ENCODE measurements around the gene FCN1.

FCN1 gene

DNA sequence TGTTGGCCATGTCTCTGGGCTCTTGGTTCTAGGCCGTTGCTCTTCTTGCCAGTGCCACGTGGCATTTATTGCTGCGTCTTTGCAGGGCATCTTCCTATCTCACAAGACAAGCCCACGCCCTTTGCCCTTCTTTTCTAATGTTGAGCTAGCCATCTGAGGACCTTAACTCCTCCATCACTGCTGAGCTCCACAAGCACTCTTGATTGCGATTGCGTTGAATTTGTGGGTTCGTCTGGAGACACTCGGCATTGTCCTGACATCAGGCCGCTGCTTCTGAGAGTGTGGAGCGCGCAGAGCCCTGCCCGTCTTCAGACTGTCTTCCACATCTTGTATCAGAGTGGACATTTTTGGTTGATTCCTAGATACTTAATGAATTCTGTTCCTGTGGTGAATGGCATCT is 14.5 kb upstream of the FCN1 start:
- Histone ChIP-seq H3K4me3 (ENCODE audit: low read depth, low read length) (no peak overlapping the region), H3K27me3 (no peaks in the 10 kb centered on the region), H3K36me3 (no peaks in the 10 kb centered on the region), H3K4me1 (no peaks in the 10 kb centered on the region), H3K9me3 (no peaks in the 10 kb centered on the region)
- TF ChIP-seq, protein P1, sequence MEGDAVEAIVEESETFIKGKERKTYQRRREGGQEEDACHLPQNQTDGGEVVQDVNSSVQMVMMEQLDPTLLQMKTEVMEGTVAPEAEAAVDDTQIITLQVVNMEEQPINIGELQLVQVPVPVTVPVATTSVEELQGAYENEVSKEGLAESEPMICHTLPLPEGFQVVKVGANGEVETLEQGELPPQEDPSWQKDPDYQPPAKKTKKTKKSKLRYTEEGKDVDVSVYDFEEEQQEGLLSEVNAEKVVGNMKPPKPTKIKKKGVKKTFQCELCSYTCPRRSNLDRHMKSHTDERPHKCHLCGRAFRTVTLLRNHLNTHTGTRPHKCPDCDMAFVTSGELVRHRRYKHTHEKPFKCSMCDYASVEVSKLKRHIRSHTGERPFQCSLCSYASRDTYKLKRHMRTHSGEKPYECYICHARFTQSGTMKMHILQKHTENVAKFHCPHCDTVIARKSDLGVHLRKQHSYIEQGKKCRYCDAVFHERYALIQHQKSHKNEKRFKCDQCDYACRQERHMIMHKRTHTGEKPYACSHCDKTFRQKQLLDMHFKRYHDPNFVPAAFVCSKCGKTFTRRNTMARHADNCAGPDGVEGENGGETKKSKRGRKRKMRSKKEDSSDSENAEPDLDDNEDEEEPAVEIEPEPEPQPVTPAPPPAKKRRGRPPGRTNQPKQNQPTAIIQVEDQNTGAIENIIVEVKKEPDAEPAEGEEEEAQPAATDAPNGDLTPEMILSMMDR (IDR thresholded peaks at IDR 0.05; ENCODE audit: low read depth, low read length) = no peak
- DNase-seq = no peak

DNA sequence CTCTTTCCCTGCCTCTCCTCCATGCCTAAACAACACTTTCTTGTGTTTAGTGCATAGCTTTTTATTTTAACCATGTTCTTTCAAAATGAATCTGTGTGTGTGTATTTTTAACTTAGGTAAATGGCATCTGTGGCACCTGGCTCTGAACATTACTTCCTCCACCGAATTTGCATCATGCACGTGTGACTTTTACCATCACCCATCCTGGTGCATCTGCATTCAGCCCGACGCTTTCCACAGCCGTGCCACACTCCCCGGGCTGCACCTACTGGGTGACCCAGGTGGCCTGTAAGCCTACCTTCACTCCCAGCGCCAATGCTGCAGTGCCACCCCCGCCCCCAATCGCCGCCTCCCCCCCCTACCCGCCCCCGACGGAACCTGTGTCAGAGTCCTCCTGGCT is 12.7 kb upstream of the FCN1 start:
- Histone ChIP-seq H3K4me1 (no peaks in the 10 kb centered on the region), H3K27me3 (no peaks in the 10 kb centered on the region), H3K36me3 (no peaks in the 10 kb centered on the region), H3K4me3 (ENCODE audit: low read depth, low read length) (no peak overlapping the region), H3K9me3 (no peaks in the 10 kb centered on the region)
- DNase-seq = no peak
- TF ChIP-seq, protein P1 (IDR thresholded peaks at IDR 0.05; ENCODE audit: low read depth, low read length) = no peak

DNA sequence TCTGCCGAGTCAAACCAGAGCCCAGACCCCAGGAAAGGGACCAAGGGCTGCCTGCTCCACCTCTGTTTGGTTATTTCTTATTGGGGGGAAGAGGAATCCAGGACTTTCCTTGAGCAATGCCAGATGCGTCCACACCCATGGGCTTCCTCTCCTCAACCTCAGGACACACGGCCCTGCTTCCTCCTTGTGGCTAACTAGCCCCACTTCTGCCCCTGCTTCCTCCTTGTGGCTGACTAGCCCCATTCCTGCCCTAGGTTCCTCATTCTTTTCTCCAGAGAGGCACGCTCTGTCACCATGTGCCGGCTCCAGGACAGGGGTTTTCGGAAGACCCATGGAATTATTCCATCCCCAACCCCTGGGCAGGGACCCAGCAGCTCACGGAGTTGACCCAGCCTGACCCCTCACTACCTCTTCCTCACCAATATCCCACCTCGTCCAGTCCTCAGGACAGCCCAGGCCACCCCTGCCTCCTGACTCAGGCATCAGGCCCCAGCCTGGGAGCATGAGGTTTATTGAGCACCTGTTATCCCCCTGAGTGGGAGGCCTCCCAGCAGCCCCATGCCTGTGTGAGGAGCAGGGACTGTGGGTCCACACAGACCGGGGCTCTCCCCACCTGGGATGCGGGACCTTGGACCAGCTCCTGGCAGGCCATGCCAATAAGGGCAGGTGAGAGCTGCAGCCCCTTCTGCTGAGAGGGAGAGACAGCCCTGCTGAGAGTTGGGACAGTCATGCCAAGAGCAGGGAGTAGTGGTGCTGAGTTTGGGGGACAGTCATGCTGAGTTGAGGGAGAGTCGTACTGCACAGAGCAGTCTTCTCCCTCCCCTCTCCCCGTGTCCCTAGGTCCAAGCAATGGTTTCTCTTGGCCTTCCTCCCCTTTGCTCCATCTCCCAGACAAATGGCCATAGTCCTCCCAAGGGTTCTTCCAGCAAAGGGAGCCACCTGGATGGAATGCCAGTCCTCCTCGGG is 11.8 kb upstream of the FCN1 start:
- H3K9me3 ChIP-seq = no peaks in the 10 kb centered on the region
- TF ChIP-seq, protein P1 (IDR thresholded peaks at IDR 0.05; ENCODE audit: low read depth, low read length) = no peak
- no peak for DNase-seq
- no peaks in the 10 kb centered on the region for H3K27me3 ChIP-seq
- H3K4me3 ChIP-seq (ENCODE audit: low read depth, low read length) = no peak overlapping the region
- no peaks in the 10 kb centered on the region for H3K4me1 ChIP-seq
- H3K36me3 ChIP-seq = no peaks in the 10 kb centered on the region

DNA sequence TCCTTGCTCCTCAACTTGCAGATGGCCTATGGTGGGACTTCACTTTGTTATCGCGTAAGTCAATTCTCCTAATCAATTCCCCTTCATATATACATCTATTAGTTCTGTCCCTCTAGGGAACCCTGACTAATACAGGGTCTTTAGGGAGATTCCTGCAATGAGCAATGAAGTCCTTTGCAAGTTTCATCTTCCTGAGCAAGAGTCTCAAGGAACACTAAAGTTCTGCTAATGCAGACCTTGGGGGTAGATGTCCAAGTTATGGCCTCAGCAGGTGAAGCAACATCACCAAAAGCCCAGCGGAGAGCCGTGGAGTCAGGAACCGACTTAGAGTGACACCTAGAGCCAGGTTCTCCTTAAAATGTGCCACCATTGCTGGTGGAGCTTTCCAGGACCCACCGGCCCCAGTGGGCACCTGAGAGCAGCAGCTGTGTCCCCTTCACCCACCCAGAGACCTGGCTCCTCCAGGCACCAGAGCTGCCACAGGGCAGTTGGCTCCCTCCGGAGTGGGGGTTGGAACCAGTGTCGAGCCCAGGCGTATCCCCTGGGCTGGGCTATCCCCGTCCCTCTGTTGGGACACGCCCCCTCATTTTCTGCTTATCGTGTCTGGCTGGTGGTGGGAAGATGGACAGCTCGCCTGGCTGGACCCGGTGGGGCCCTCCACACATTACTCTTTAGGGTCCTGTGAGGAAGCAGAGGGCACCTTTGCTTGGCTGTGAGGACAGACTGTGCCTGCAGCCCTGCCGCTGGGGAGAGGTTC is 10.9 kb upstream of the FCN1 start:
- Histone ChIP-seq H3K9me3 (no peaks in the 10 kb centered on the region), H3K27me3 (no peaks in the 10 kb centered on the region), H3K4me1 (no peaks in the 10 kb centered on the region), H3K4me3 (ENCODE audit: low read depth, low read length) (no peak overlapping the region), H3K36me3 (no peaks in the 10 kb centered on the region)
- DNase-seq = no peak
- TF ChIP-seq, protein P1 (IDR thresholded peaks at IDR 0.05; ENCODE audit: low read depth, low read length) = no peak

DNA sequence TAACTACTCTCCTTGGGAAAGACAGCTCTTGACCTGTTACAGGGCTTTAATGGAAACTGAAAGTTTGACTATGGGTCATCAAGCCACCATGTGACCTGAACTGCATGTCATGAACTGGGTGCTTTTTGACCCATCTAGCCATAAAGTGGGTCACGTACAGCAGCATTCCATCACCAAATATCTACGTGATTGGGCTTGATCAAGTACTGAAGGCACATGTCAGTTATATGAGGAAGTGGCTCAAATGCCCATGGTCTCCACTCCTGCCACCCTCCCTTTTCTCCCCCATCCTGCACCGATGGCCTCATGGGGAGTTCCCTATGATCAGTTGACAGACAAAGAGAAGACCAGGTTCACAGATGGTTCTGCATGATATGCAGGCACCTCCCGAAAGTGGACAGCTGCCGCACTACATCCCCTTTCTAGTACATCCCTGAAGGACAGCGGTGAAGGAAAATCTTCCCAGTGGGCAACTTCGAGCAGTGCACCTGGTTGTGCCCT is 7.3 kb upstream of the FCN1 start:
- no peak overlapping the region for H3K4me3 ChIP-seq (ENCODE audit: low read depth, low read length)
- no peaks in the 10 kb centered on the region for H3K9me3 ChIP-seq
- H3K36me3 ChIP-seq = no peaks in the 10 kb centered on the region
- DNase-seq = no peak
- TF ChIP-seq, protein P1 (IDR thresholded peaks at IDR 0.05; ENCODE audit: low read depth, low read length) = no peak
- no peaks in the 10 kb centered on the region for H3K27me3 ChIP-seq
- H3K4me1 ChIP-seq = no peaks in the 10 kb centered on the region

Data from BE2C (cell line).